Transverse colon (tissue), 4 donors: Measurements from ENCODE around the gene NRBF2. TPM values are rescaled to one million over a fixed set of nuclear protein-coding genes. Genes with fewer than 3 reads are reported as not detected.

Experiments used
- DNase-seq: peaks from one replicate; pipeline ENCODE4 v3.0.0-alpha.2; 2019
- H3K27ac ChIP-seq, 4 donors: fragments of 200-600 bp; sonication (generic); 2 replicates each; pipeline ENCODE4 v1.5.1; 2016 to 2018; ENCODE audit warnings: inconsistent platforms in 4 of 4
- H3K27me3 ChIP-seq: fragments of 200-600 bp; sonication (generic); 2 replicates; pipeline ENCODE4 v1.5.1; 2017; ENCODE audit warnings: inconsistent platforms
- H3K36me3 ChIP-seq, 4 donors: fragments of 200-600 bp; sonication (generic); 2 replicates each; pipeline ENCODE4 v1.5.1; 2017 to 2019; ENCODE audit warnings: inconsistent platforms in 4 of 4
- H3K4me1 ChIP-seq, 4 donors: fragments of 200-600 bp; sonication (generic); 2 replicates each; pipeline ENCODE4 v1.5.1; 2017 to 2020; ENCODE audit warnings: inconsistent platforms in 4 of 4
- H3K4me3 ChIP-seq, 4 donors: fragments of 200-600 bp; sonication (generic); 1 replicate in 1 of 4; 2 replicates in 3 of 4; pipeline versions ENCODE4 v1.5.1 to v1.6.1; 2017 to 2019; ENCODE audit warnings: inconsistent platforms in 4 of 4
- H3K9me3 ChIP-seq, 2 donors: fragments of 200-600 bp; sonication (generic); 2 replicates each; pipeline ENCODE4 v1.5.1; 2017 to 2019; ENCODE audit warnings: inconsistent platforms in 2 of 2
- EP300 ChIP-seq: sonication (generic); formaldehyde crosslinking; IDR thresholded peaks from one replicate; pipeline ENCODE4 v1.6.1; 2017; ENCODE audit warnings: antibody characterized with exemption, low read depth
- POLR2A ChIP-seq: fragments of 450-650 bp; IDR thresholded peaks from one replicate; pipeline ENCODE4 v1.6.1; 2016; ENCODE audit warnings: antibody characterized with exemption, mild to moderate bottlenecking, moderate library complexity
- POLR2AphosphoS5 ChIP-seq, 3 donors: sonication (generic); formaldehyde crosslinking; IDR thresholded peaks; one replicate each; pipeline ENCODE4 v1.6.1; 2016; ENCODE audit warnings: antibody characterized with exemption in 3 of 3
- WGBS, 2 donors: methylation state at CpG; one replicate each; pipeline ENCODE4 v1.1.5; 2018; ENCODE audit warnings: low coverage in 1 of 2; 5-methylcytosine and 5-hydroxymethylcytosine counted together
- in situ Hi-C, 4 donors: fragments of 200-750 bp; cut with MboI; loops; one replicate each; pipeline versions ENCODE4 v1.15.0 to v1.15.1; 2017; ENCODE audit warnings: low sequenced_read_pairs in 3 of 4, low pct_ligation_motif_present in 1 of 4, low pct_unique_long_range_greater_than_20kb in 1 of 4
- intact Hi-C: fragments of 100-400 bp; cut with DNase I; formaldehyde crosslinking; loops from one replicate; pipeline ENCODE4 v1.15.1; 2023; ENCODE audit warnings: low total_unique reads
- total RNA-seq, 4 donors: library from RNA; depleted of rRNA; stranded (reverse); fragments of >200 nt; gene quantifications; one replicate each; pipeline ENCODE4 v1.1.0, GENCODE V29; 2016
- TF ChIP-seq, protein P1 (sequence below), 5 experiments: fragments of 200-600 bp in 3 of 5; fragments of 450-650 bp in 2 of 5; sonication (generic) in 3 of 5; IDR thresholded peaks; 1 replicate in 2 of 5; 2 replicates in 3 of 5; pipeline ENCODE4 v1.5.1; 2016 to 2017; ENCODE audit warnings: antibody characterized with exemption in 5 of 5, inconsistent platforms in 3 of 5, mild to moderate bottlenecking in 2 of 5, moderate library complexity in 1 of 5

NRBF2 gene
- total RNA-seq, 4 donors from 2014 or later: 1.4 to 21.3 (median 17.6) TPM

DNA sequence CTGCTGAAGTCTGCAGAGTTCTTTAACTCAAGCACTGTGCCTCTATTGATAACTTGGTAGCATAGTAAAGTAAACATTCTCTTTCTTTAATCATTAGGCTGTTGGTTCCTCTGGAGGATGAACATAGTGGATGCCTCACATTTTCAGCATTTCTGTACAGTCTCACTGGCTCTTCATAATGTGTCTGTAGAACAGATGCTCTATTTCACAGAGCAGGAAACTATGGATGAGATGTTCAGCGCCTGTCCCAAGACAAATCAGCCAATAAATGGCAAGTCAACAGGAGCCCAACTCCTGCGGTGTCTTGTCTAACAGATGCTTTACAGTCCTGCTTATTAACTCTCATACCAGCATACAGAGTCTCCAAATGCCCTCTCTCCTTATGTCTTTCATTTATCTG is 36.5 kb downstream of the NRBF2 start:
- Histone ChIP-seq H3K27ac (peak overlapping the region in 2 of 4 donors; percentile 1 to 15), H3K27me3 (no peaks in the 10 kb centered on the region), H3K4me3 (no peak overlapping the region), H3K4me1 (peaks cover 0 to 12% (median 0%) of the 10 kb centered on the region in 4 donors), H3K9me3 (no peaks in the 10 kb centered on the region), H3K36me3 (peaks cover 0 to 3% (median 0%) of the 10 kb centered on the region in 4 donors)
- in situ Hi-C loops (loop anchor here in 3 of 4 donors (5.0 to 25.0 kb wide), 2 partner anchors 357 to 553 kb away; partner anchors contain the start of genes ADO (in 2 of the 3) and EGR2 (in 2 of the 3)), intact Hi-C loops (loop anchor here (5.0 to 10.0 kb wide), 2 partner anchors 548 to 655 kb away; no protein-coding TSS in a partner anchor)
- no peak for DNase-seq
- 60 to 97% methylated on average over 1 to 2 of the region's 2 CpGs for WGBS, 2 donors
- TF ChIP-seq POLR2AphosphoS5 (IDR thresholded peaks at IDR 0.05) (peak in 1 of 3 donors; percentile 17), EP300 (no peak)

DNA sequence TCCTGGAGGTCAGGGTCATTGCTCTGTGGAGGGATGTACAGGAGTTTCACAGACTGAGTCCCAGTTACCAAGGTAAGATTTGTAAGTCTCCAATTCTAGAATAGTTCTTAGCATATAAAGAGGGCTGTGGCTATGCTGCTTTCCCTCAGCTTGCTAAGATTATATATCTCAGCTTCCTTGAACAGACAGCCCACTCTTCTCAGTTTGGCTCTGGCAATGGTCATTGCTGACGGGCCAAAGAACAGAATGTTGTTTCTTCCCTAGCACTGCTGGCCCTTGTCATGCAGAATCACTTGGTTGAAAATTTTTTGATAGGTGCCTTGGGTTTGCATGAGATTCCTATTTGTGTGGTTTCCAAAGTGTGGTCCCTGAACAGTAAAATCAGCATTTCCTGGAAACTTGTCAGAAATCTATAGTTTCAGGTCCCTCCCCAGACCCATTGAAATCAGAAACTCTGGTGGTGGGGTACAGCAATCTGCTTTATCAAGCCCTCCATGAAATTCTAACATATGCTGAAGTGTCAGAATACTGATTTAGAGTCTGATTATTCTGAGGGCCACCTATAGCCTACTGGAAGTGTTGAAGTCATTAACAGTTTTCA is 38.2 kb downstream of the NRBF2 start:
- in situ Hi-C loops (loop anchor here in 2 of 4 donors (25.0 kb wide), 1 partner anchor 359 kb away; the partner anchor contains the start of genes ADO (in 2 of the 2) and EGR2 (in 2 of the 2)), intact Hi-C loops (loop anchor here (5.0 kb wide), 1 partner anchor 546 kb away; no protein-coding TSS in a partner anchor)
- Histone ChIP-seq H3K36me3 (peaks cover 0 to 14% (median 6%) of the 10 kb centered on the region in 4 donors), H3K4me1 (peaks cover 0 to 12% (median 0%) of the 10 kb centered on the region in 4 donors), H3K4me3 (no peak overlapping the region), H3K27me3 (no peaks in the 10 kb centered on the region), H3K9me3 (no peaks in the 10 kb centered on the region), H3K27ac (peak overlapping the region in 2 of 4 donors; percentile 29 to 33)
- DNase-seq: no peak
- WGBS, 2 donors: 60 to 75% methylated on average over 1 of the region's 1 CpG
- TF ChIP-seq EP300: no peak
- TF ChIP-seq, protein P1, sequence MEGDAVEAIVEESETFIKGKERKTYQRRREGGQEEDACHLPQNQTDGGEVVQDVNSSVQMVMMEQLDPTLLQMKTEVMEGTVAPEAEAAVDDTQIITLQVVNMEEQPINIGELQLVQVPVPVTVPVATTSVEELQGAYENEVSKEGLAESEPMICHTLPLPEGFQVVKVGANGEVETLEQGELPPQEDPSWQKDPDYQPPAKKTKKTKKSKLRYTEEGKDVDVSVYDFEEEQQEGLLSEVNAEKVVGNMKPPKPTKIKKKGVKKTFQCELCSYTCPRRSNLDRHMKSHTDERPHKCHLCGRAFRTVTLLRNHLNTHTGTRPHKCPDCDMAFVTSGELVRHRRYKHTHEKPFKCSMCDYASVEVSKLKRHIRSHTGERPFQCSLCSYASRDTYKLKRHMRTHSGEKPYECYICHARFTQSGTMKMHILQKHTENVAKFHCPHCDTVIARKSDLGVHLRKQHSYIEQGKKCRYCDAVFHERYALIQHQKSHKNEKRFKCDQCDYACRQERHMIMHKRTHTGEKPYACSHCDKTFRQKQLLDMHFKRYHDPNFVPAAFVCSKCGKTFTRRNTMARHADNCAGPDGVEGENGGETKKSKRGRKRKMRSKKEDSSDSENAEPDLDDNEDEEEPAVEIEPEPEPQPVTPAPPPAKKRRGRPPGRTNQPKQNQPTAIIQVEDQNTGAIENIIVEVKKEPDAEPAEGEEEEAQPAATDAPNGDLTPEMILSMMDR (IDR thresholded peaks at IDR 0.05): no peak
- peak in 1 of 3 donors; percentile 35 for TF ChIP-seq POLR2AphosphoS5 (IDR thresholded peaks at IDR 0.05)

DNA sequence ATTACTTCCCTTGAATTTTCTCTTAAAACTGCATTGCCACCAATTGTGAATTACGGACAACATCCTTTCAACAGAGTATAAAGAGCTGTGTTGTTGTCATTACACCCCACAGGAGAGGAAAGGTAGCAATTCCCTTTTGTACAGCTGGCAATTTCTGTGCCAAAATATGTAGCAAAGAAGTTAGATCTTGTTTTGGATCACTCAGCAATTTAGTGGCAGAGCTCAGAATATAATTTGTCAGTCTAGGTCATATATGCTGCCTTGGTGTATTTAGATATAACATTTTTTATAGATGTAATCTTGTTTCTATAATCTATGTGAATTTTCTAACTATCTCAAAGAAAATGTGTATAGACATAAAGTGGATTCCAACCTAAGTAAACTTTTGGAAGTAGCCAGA is 38.8 kb downstream of the NRBF2 start:
- no peak overlapping the region for H3K27ac ChIP-seq
- no peak overlapping the region for H3K4me3 ChIP-seq
- no peaks in the 10 kb centered on the region for H3K9me3 ChIP-seq
- peaks cover 0 to 12% (median 0%) of the 10 kb centered on the region in 4 donors for H3K4me1 ChIP-seq
- 96 to 100% methylated on average over 1 of the region's 1 CpG for WGBS, 2 donors
- H3K36me3 ChIP-seq: peaks cover 0 to 19% (median 7%) of the 10 kb centered on the region in 4 donors
- H3K27me3 ChIP-seq: no peaks in the 10 kb centered on the region
- TF ChIP-seq, protein P1 (IDR thresholded peaks at IDR 0.05): no peak
- TF ChIP-seq EP300 (no peak), POLR2AphosphoS5 (IDR thresholded peaks at IDR 0.05) (no peak), POLR2A (no peak)
- in situ Hi-C loops: loop anchor here in 2 of 4 donors (25.0 kb wide), 1 partner anchor 360 kb away; the partner anchor contains the start of genes ADO (in 2 of the 2) and EGR2 (in 2 of the 2)
- no peak for DNase-seq
- intact Hi-C loops: loop anchor here (5.0 kb wide), 1 partner anchor 545 kb away; no protein-coding TSS in a partner anchor

DNA sequence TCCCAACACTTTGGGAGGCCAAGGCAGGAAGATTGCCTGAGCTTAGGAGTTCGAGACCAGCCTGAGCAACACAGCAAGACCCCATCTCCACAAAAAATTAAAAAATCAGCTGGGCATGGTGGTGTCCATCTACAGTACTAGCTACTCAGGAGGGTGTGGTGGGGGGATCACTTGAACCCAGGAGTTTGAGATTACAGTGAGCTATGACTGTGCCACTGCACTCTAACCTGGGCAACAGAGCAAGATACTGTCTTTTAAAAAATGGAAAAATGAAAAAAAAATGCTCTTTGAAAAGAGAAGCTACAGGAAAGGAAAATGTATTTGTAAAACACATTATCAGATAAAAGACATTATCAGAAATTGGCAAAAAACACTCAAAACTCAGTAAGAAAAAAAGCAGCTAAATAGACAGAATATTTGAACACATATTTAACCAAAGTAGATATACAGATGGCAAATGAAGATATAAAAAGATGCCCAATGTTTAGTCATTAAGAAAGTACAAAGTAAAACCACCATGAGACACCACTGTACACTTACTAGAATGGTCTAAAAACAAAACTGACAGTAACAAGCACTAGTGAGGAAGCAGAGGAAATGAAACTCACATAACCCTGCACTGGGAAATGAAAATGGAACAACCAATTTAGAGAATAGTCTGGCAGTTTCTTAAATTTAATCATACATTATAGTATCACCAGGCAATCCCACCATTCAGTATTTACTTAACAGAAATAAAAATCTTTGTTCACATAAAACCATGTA is 40.5 kb downstream of the NRBF2 start:
- Histone ChIP-seq H3K9me3 (no peaks in the 10 kb centered on the region), H3K27me3 (no peaks in the 10 kb centered on the region), H3K36me3 (peaks cover 0 to 34% (median 12%) of the 10 kb centered on the region in 4 donors), H3K27ac (no peak overlapping the region), H3K4me3 (no peak overlapping the region), H3K4me1 (peaks cover 0 to 12% (median 0%) of the 10 kb centered on the region in 4 donors)
- no peak for DNase-seq
- in situ Hi-C loops: loop anchor here in 2 of 4 donors (25.0 kb wide), 1 partner anchor 361 kb away; the partner anchor contains the start of genes ADO (in 2 of the 2) and EGR2 (in 2 of the 2)
- WGBS, 2 donors: 100% methylated on average over 1 of the region's 1 CpG
- TF ChIP-seq EP300 (no peak), POLR2A (no peak), POLR2AphosphoS5 (IDR thresholded peaks at IDR 0.05) (no peak)
- TF ChIP-seq, protein P1 (IDR thresholded peaks at IDR 0.05): no peak
- intact Hi-C loops: loop anchor here (5.0 kb wide), 1 partner anchor 544 kb away; no protein-coding TSS in a partner anchor
